Heart right ventricle (tissue), 16 donors: ENCODE measurements around the gene CORIN. TPM values are rescaled to one million over a fixed set of nuclear protein-coding genes. Genes with fewer than 3 reads are reported as not detected.

Source experiments
- ATAC-seq, 8 donors: fragments of 200-7000 bp; cut with Tn5 transposase; one replicate each; pipeline ENCODE4 v1.9.1; 2020; ENCODE audit warnings: mild to moderate bottlenecking in 8 of 8, moderate library complexity in 8 of 8, moderate number of reproducible peaks in 1 of 8
- DNase-seq, 2 donors: peaks; one replicate each; pipeline ENCODE4 v3.0.0-alpha.2; 2020
- H3K27ac ChIP-seq, 10 donors: fragments of 200-600 bp; sonication (generic) in 2 of 10; one replicate each; pipeline versions ENCODE4 v1.5.0 to v1.8.0; 2020 to 2022; ENCODE audit warnings: mild to moderate bottlenecking in 3 of 10
- H3K27me3 ChIP-seq, 7 donors: fragments of 200-600 bp; one replicate each; pipeline ENCODE4 v1.8.0; 2021 to 2022; ENCODE audit warnings: mild to moderate bottlenecking in 2 of 7
- H3K36me3 ChIP-seq, 9 donors: fragments of 200-600 bp; sonication (generic) in 1 of 9; one replicate each; pipeline versions ENCODE4 v1.5.0 to v1.8.0; 2020 to 2022; ENCODE audit warnings: mild to moderate bottlenecking in 2 of 9
- H3K4me1 ChIP-seq, 9 donors: fragments of 200-600 bp; sonication (generic) in 1 of 9; one replicate each; pipeline versions ENCODE4 v1.5.0 to v1.8.0; 2020 to 2022; ENCODE audit warnings: mild to moderate bottlenecking in 4 of 9
- H3K4me3 ChIP-seq, 10 donors: fragments of 200-600 bp; sonication (generic) in 2 of 10; one replicate each; pipeline versions ENCODE4 v1.5.0 to v1.8.0; 2020 to 2022; ENCODE audit warnings: mild to moderate bottlenecking in 7 of 10, moderate library complexity in 2 of 10
- H3K9me3 ChIP-seq, 11 donors: fragments of 200-600 bp in 10 of 11; sonication (generic) in 2 of 11; one replicate each; pipeline versions ENCODE4 v1.5.0 to v1.8.0; 2013 to 2022; ENCODE audit warnings: mild to moderate bottlenecking in 2 of 11, control low read depth in 1 of 11, moderate library complexity in 1 of 11
- WGBS, 2 donors: extraction: QIAGEN DNeasy Blood & Tissue Kit; methylation state at CpG; one replicate each; pipeline ENCODE4 v1.1.7; 2013; ENCODE audit warnings: inconsistent platforms in 1 of 2; 5-methylcytosine and 5-hydroxymethylcytosine counted together
- intact Hi-C, 10 donors: fragments of 100-400 bp; cut with DNase I; formaldehyde crosslinking; loops; one replicate each; pipeline versions ENCODE4 v1.11.1 to v1.14.2; 2022
- polyA plus RNA-seq, 2 donors: library from polyadenylated mRNA; stranded (reverse); fragments of 200-250 nt; gene quantifications; one replicate each; pipeline ENCODE4 v1.2.3, GENCODE V29; 2013
- total RNA-seq, 10 donors: library from RNA; stranded (reverse); fragmentation: NEBNext Ultra II Directional in 3 of 10; extraction: Animal tissue kit (Norgen Biotek cat#: 25700) in 3 of 10; gene quantifications; one replicate each; pipeline versions ENCODE4 v1.2.1 to v1.2.4, GENCODE V29; 2021 to 2023
- TF ChIP-seq, protein P1 (sequence below), 9 donors: fragments of 200-600 bp; sonication (generic) in 2 of 9; IDR thresholded peaks; one replicate each; pipeline versions ENCODE4 v1.5.0 to v1.8.0; 2021 to 2022; ENCODE audit warnings: antibody characterized with exemption in 9 of 9, mild to moderate bottlenecking in 5 of 9, moderate library complexity in 1 of 9
- donor health status: Arrhythmogenic right ventricular cardiomyopathy.
- donor health status: ischemic (EF 13 %, LVEDD 7.1; RV severe dilation, severe dysfunction).
- donor health status: healthy with polysubstance abuse.
- donor health status: DM: no; HTN: yes; CAD: no.
- donor health status: DM: no; HTN: no; CAD: no.
- donor health status: ischemic (EF 25% LVEDD 6.9; RV normal size, moderate dysfunction).
- donor health status: ischemic (EF 25% LVEDD 5.7; RV mildly dilated, moderate dysfunction).
- donor health status: healthy.
- donor health status: DM: yes; HTN: yes; CAD: no.
- donor health status: Ischemic cardiomyopathy.
- donor health status: ischemic (EF 35%, LVEDD 5.7; RV mildly dilated, moderate dysfunction).
- donor health status: nonischemic (EF 11% LVEDD 7.7; RV severe dilation, severe dysfunction).
- donor health status: DM: yes; HTN: yes; CAD: no.
- donor health status: PGD.
- donor health status: ischemic (EF 29% LVEDD 5.4; RV normal size, mild dysfunction).
- donor health status: nonischemic (EF 23%, LVEDD 6.1; RV moderate dilation, normal function).

The CORIN gene
- total and polyA plus RNA-seq, 12 donors, result 8.4 to 159 (median 70.2) TPM

DNA sequence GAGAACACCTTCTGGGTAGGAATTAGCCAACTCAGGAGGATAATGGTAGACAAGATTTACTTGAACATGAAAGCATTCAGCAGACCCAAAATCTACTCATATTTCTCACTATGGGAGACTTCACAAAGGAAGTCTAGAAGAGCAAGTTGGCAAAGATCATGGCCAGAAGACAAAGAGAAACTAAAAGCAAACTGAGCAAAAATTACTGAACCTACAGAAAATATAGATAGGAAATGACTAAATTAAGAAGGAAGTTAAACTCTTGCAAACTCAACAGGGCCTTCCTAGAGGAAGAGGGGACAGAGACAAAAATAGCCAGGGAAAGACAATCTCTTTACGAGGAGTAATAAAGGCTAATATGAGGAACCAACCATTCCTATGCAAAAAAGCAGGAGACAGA lies 18.7 kb downstream of the CORIN start:
- Histone ChIP-seq H3K27ac (peak overlapping the region in 3 of 10 donors; percentile 1 to 35 (median 7)), H3K4me1 (peaks cover 0 to 16% (median 0%) of the 10 kb centered on the region in 9 donors), H3K9me3 (no peaks in the 10 kb centered on the region), H3K4me3 (no peak overlapping the region), H3K36me3 (no peaks in the 10 kb centered on the region), H3K27me3 (no peaks in the 10 kb centered on the region)
- WGBS, 2 donors, result 18 to 23% methylated on average over 1 of the region's 1 CpG
- intact Hi-C loops, result no loop called here
- TF ChIP-seq, protein P1, sequence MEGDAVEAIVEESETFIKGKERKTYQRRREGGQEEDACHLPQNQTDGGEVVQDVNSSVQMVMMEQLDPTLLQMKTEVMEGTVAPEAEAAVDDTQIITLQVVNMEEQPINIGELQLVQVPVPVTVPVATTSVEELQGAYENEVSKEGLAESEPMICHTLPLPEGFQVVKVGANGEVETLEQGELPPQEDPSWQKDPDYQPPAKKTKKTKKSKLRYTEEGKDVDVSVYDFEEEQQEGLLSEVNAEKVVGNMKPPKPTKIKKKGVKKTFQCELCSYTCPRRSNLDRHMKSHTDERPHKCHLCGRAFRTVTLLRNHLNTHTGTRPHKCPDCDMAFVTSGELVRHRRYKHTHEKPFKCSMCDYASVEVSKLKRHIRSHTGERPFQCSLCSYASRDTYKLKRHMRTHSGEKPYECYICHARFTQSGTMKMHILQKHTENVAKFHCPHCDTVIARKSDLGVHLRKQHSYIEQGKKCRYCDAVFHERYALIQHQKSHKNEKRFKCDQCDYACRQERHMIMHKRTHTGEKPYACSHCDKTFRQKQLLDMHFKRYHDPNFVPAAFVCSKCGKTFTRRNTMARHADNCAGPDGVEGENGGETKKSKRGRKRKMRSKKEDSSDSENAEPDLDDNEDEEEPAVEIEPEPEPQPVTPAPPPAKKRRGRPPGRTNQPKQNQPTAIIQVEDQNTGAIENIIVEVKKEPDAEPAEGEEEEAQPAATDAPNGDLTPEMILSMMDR (IDR thresholded peaks at IDR 0.05), result no peak
- DNase-seq, result no peak
- no peak for ATAC-seq

DNA sequence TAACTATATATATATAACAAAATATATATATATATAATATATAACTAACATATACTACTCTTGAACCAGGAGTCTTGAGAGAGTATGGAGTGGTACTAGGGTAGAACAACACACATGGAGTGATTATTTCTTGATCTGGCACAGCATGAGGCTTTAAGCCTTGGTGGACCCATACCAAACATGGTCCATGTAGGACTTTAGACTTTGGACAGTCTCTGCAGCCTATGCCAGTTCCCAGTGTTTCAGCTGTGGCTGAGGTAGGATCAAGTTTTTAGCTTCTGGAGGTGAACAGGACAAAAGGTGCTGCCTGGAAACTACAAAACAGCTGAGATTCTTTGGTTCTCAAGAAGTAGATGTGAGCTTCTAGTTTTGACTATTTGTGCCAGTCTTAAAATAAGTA lies 20.6 kb downstream of the CORIN start:
- H3K27me3 ChIP-seq, result peaks cover 0 to 3% (median 0%) of the 10 kb centered on the region in 7 donors
- intact Hi-C loops, result no loop called here
- TF ChIP-seq, protein P1 (IDR thresholded peaks at IDR 0.05), result no peak
- no peaks in the 10 kb centered on the region for H3K36me3 ChIP-seq
- H3K27ac ChIP-seq, result no peak overlapping the region
- H3K4me3 ChIP-seq, result no peak overlapping the region
- peaks cover 0 to 15% (median 0%) of the 10 kb centered on the region in 9 donors for H3K4me1 ChIP-seq
- no peaks in the 10 kb centered on the region for H3K9me3 ChIP-seq
- DNase-seq (no peak), ATAC-seq (no peak)

DNA sequence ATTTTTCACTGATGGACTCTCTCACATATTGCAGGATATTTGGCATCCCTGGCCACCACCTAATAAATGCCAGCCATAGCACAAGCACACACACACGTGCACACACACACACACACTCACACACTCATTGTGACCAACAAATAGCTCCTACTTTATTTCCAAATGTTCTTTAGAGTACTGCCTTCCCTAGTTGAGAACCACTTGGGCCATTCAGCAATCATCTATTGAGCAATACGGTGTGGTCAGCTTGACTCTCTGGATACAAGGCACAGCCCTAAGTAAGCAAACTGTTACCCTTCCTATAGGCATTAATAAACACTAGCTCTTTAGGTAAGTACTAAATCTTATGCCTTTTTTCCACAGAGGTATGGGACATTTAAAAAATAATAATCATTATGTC lies 21.1 kb downstream of the CORIN start:
- 71 to 72% methylated on average over 2 of the region's 2 CpGs for WGBS, 2 donors
- Histone ChIP-seq H3K4me1 (peaks cover 0 to 15% (median 0%) of the 10 kb centered on the region in 9 donors), H3K27me3 (peaks cover 0 to 3% (median 0%) of the 10 kb centered on the region in 7 donors), H3K4me3 (no peak overlapping the region), H3K27ac (no peak overlapping the region), H3K9me3 (no peaks in the 10 kb centered on the region), H3K36me3 (no peaks in the 10 kb centered on the region)
- ATAC-seq, result no peak
- DNase-seq, result no peak
- TF ChIP-seq, protein P1 (IDR thresholded peaks at IDR 0.05), result no peak
- intact Hi-C loops, result no loop called here

DNA sequence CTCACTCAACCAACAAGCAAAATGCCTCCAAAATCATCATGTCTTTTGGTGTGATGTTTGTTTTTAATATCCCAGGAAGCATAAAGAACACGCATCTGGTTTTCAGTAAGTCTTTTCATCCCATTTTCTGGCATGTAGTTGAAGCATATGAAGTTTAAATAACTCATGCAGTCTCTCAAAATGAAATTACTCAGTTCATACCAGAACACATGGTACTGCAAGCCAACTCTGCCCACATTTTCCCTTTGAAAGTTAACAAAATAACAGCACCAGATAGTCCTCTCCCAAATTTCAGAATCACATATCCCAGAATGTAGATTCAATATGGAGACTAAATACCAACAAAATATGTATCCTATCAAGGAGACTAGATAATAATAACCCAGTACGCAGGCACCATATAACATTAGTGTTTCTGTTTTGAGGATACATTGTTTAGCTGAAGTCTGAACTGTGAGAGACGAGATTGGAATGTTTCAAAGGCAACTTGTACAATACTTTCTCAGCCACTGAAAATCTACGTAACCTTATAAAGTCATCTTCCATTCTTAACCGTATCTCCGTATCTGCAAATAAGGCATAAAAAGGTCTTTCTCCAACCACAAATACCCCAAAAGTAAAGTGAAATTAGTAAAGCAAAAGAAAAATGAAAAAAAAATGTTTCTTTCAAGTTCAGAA lies 23.1 kb downstream of the CORIN start:
- Histone ChIP-seq H3K27me3 (peaks cover 0 to 8% (median 0%) of the 10 kb centered on the region in 7 donors), H3K4me3 (no peak overlapping the region), H3K36me3 (no peaks in the 10 kb centered on the region), H3K4me1 (peaks cover 0 to 9% (median 3%) of the 10 kb centered on the region in 9 donors), H3K9me3 (no peaks in the 10 kb centered on the region), H3K27ac (peak overlapping the region in 4 of 10 donors; percentile 2 to 13 (median 6))
- TF ChIP-seq, protein P1 (IDR thresholded peaks at IDR 0.05), result no peak
- intact Hi-C loops, result no loop called here
- 60 to 65% methylated on average over 6 of the region's 6 CpGs for WGBS, 2 donors
- peak in 1 of 8 donors; percentile 56 for ATAC-seq
- DNase-seq, result no peak
